Testis (tissue), 3 donors: ENCODE results near the gene TBX2. TPM values are rescaled to one million over a fixed set of nuclear protein-coding genes. Genes with fewer than 3 reads are reported as not detected.
A peak's percentile ranks its signal among the peaks of the same experiment; 100 is the strongest.

Experiments used
- DNase-seq: peaks from one replicate; pipeline ENCODE4 v3.0.0-alpha.2; 2019
- H3K27ac ChIP-seq, 2 donors: fragments of 200-600 bp; sonication (generic); one replicate each; pipeline ENCODE4 v1.5.1; 2019
- H3K27me3 ChIP-seq: fragments of 200-600 bp; sonication (generic); one replicate; pipeline ENCODE4 v1.5.1; 2019
- H3K36me3 ChIP-seq: fragments of 200-600 bp; sonication (generic); one replicate; pipeline ENCODE4 v1.5.1; 2017; ENCODE audit warnings: low read depth; ENCODE audit errors: missing control alignments
- H3K4me1 ChIP-seq: fragments of 200-600 bp; sonication (generic); one replicate; pipeline ENCODE4 v1.5.1; 2019
- H3K4me3 ChIP-seq, 2 donors: fragments of 200-600 bp; sonication (generic); one replicate each; pipeline ENCODE4 v1.5.1; 2017 to 2019
- H3K9me3 ChIP-seq: fragments of 200-600 bp; sonication (generic); one replicate; pipeline ENCODE4 v1.5.1; 2017
- POLR2A ChIP-seq: fragments of 450-650 bp; IDR thresholded peaks from one replicate; pipeline ENCODE4 v1.6.1; 2017; ENCODE audit warnings: antibody characterized with exemption, mild to moderate bottlenecking, moderate library complexity
- WGBS, 2 donors: methylation state at CpG; one replicate each; pipeline ENCODE4 v1.1.5; 2018; 5-methylcytosine and 5-hydroxymethylcytosine counted together
- intact Hi-C: fragments of 100-400 bp; cut with DNase I; formaldehyde crosslinking; loops from one replicate; pipeline ENCODE4 v1.15.1; 2023; ENCODE audit warnings: low total_unique reads
- polyA plus RNA-seq: library from polyadenylated mRNA; stranded (reverse); fragments of 350-450 nt; fragmentation: Illumina TruSeq; extraction: RNeasy Lipid Tissue Mini Kit (QIAGEN cat#74804); gene quantifications from one replicate; pipeline ENCODE4 v1.2.3, GENCODE V29; 2014; ENCODE audit warnings: low read depth, low replicate concordance; ENCODE audit not compliant: insufficient read depth
- total RNA-seq, 2 donors: library from RNA; depleted of rRNA; stranded (reverse); fragments of >200 nt; gene quantifications; one replicate each; pipeline ENCODE4 v1.2.3, GENCODE V29; 2016
- TF ChIP-seq, protein P1 (sequence below), 3 experiments: fragments of 450-650 bp in 2 of 3; fragments of 200-600 bp in 1 of 3; sonication (generic) in 1 of 3; IDR thresholded peaks; one replicate each; pipeline ENCODE4 v1.5.1; 2016 to 2019; ENCODE audit warnings: antibody characterized with exemption in 3 of 3, mild to moderate bottlenecking in 2 of 3, moderate library complexity in 1 of 3

Gene TBX2
- total and polyA plus RNA-seq, 3 donors from 2014 or later, result 14.8 to 29.6 (median 20.1) TPM

DNA sequence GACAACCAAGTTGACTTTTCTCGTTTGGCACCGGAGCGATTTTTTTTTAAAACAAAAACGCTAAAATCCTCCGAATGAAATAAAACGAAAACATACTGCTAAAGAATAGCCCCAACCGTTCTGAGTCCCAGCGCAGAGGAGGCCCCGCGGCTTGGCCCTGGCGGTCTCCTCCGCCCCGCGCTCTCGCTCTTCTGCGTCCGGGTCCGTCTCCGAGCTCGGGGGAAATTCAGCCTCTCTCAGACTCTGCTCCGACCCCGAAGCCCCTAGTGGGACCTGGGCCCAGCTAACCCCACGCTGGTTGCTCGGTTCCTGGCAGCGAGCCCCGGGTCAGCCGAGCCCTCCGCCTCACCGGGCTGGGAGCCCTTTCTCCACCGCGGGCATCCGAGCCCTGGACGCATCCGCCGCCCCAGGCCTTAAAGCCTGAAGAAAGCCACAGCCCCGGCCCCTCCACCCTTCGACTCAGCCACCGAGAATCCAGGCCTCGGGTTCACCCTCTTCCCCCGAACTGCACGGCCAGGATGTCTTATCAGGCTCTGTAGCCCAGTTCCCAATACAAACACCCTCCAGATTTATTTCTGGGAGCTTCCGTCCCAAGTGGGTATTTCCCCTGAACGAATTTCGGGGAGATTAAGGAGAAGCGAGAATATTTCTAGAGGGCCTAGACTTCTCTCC lies 1.2 kb downstream of the TBX2 start:
- Histone ChIP-seq H3K27ac (peak overlapping the region; percentile 94 to 95), H3K27me3 (no peaks in the 10 kb centered on the region), H3K36me3 (no peaks in the 10 kb centered on the region), H3K9me3 (no peaks in the 10 kb centered on the region), H3K4me1 (peaks cover 20% of the 10 kb centered on the region), H3K4me3 (peak overlapping the region; percentile 68 to 78)
- WGBS, 2 donors, result 6 to 10% methylated on average over 45 of the region's 45 CpGs
- intact Hi-C loops, result loop anchor here (10.0 kb wide), 1 partner anchor 146 kb away; no protein-coding TSS in a partner anchor
- TF ChIP-seq, protein P1, sequence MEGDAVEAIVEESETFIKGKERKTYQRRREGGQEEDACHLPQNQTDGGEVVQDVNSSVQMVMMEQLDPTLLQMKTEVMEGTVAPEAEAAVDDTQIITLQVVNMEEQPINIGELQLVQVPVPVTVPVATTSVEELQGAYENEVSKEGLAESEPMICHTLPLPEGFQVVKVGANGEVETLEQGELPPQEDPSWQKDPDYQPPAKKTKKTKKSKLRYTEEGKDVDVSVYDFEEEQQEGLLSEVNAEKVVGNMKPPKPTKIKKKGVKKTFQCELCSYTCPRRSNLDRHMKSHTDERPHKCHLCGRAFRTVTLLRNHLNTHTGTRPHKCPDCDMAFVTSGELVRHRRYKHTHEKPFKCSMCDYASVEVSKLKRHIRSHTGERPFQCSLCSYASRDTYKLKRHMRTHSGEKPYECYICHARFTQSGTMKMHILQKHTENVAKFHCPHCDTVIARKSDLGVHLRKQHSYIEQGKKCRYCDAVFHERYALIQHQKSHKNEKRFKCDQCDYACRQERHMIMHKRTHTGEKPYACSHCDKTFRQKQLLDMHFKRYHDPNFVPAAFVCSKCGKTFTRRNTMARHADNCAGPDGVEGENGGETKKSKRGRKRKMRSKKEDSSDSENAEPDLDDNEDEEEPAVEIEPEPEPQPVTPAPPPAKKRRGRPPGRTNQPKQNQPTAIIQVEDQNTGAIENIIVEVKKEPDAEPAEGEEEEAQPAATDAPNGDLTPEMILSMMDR (IDR thresholded peaks at IDR 0.05), result no peak
- no peak for TF ChIP-seq POLR2A
- no peak for DNase-seq

DNA sequence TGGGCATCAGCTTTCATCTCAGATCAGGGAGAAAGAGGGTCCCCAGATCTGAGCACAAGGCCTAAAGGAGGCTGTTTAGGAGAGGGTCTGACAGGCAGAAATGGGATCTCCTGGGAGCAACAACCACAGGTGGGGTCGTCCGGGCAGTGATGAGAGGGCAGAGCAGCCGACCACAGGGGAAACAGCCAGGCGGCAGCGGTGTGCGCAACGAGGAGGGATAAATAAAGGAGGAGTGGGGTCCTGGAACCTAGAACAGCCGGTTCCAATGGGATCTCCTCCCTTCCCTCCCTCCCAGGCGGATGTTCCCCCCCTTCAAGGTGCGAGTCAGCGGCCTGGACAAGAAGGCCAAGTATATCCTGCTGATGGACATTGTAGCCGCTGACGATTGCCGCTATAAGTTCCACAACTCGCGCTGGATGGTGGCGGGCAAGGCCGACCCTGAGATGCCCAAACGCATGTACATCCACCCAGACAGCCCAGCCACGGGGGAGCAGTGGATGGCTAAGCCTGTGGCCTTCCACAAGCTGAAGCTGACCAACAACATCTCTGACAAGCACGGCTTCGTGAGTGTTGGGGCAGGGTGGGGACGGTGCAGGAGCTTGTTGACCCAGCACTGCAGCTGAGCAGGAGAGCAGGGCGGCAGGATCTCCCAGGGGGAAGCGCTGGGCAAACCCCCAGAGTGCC lies 1.9 kb downstream of the TBX2 start:
- intact Hi-C loops, result loop anchor here (10.0 kb wide), 1 partner anchor 147 kb away; no protein-coding TSS in a partner anchor
- peak overlapping the region; percentile 94 to 95 for H3K27ac ChIP-seq
- no peaks in the 10 kb centered on the region for H3K27me3 ChIP-seq
- H3K4me3 ChIP-seq, result peak overlapping the region; percentile 68 to 78
- H3K4me1 ChIP-seq, result peaks cover 20% of the 10 kb centered on the region
- H3K9me3 ChIP-seq, result no peaks in the 10 kb centered on the region
- no peaks in the 10 kb centered on the region for H3K36me3 ChIP-seq
- TF ChIP-seq, protein P1 (IDR thresholded peaks at IDR 0.05), result no peak
- no peak for TF ChIP-seq POLR2A
- DNase-seq, result no peak
- WGBS, 2 donors, result 21 to 31% methylated on average over 19 to 25 of the region's 25 CpGs

DNA sequence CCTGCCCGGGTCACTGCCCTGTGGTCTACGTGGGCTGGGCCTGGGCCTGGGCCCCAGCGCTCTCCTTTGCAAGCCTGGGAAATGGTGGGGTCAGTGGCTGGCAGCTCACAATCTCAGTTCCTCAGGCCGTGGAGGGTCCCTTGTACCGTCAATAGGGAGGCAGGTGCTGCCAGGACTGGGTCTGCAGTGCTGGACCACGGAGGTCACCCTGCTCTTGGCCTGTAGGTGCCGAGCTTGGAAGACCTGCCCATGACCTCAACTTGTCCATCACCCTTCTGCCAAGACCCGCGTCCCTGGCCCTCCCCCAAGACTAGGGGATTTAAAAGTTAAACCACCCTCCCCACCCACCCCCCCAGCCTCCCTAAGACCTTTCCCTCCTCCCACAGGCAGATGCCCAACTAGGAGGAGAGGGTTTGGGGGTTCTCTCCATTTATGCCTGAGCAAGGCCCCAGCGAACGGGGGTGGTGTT lies 2.5 kb downstream of the TBX2 start:
- intact Hi-C loops, result loop anchor here (10.0 kb wide), 1 partner anchor 147 kb away; no protein-coding TSS in a partner anchor
- Histone ChIP-seq H3K27me3 (no peaks in the 10 kb centered on the region), H3K4me1 (peaks cover 20% of the 10 kb centered on the region), H3K27ac (peak overlapping the region; percentile 94 to 95), H3K36me3 (no peaks in the 10 kb centered on the region), H3K9me3 (no peaks in the 10 kb centered on the region), H3K4me3 (peak overlapping the region; percentile 68 to 78)
- TF ChIP-seq, protein P1 (IDR thresholded peaks at IDR 0.05), result no peak
- TF ChIP-seq POLR2A, result no peak
- DNase-seq, result no peak
- WGBS, 2 donors, result 27 to 40% methylated on average over 3 to 10 of the region's 11 CpGs

DNA sequence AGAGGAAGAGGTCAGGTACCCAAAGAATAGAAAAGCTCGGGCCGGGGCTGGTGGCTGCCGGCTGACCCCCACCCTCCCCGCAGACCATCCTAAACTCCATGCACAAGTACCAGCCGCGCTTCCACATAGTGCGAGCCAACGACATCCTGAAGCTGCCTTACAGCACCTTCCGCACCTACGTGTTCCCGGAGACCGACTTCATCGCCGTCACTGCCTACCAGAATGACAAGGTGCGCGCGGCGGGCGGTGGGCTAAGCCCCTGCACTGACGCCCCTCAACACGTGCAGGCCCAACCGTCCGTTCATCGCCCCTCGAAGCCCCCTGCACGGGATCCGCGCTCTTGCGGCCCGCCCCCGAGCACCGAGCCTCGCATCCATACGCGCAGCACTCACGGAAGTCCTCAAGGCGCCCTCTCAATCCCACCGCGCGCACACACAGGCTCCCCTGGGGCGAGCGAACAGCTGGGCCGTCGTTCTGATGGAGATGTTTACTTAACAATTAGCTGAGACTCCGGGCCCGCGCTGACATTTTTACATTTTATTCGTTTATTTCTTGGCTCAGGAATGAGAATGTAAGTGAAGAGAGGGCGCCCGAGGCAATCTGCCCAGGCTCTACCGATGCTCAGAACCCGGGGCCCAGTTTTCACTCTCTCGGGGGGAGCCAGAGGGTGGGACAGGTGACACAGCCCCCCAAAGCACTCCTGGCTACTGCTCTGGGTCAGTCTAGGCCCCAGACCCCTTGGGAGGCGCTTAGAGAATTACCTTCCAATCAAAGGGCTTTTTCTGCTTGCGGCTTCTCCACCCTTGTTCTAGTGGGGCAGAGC lies 3.5 kb downstream of the TBX2 start:
- no peaks in the 10 kb centered on the region for H3K27me3 ChIP-seq
- intact Hi-C loops, result loop anchor here (10.0 kb wide), 1 partner anchor 148 kb away; no protein-coding TSS in a partner anchor
- TF ChIP-seq, protein P1 (IDR thresholded peaks at IDR 0.05), result no peak
- no peak for TF ChIP-seq POLR2A
- DNase-seq, result no peak
- H3K4me1 ChIP-seq, result peaks cover 19% of the 10 kb centered on the region
- no peaks in the 10 kb centered on the region for H3K36me3 ChIP-seq
- H3K4me3 ChIP-seq, result peak overlapping the region; percentile 45 to 78
- 7 to 23% methylated on average over 28 to 55 of the region's 55 CpGs for WGBS, 2 donors
- peak overlapping the region; percentile 94 to 95 for H3K27ac ChIP-seq
- no peaks in the 10 kb centered on the region for H3K9me3 ChIP-seq
